SU-DHL-6 (cell line): Measurements from ENCODE around the gene RBM15.

ENCODE experiments used
- H2AFZ ChIP-seq: fragments of 200-600 bp; sonication (generic); 2 replicates; pipeline ENCODE4 v1.6.1; 2014; ENCODE audit warnings: low read depth, mild to moderate bottlenecking, moderate library complexity, mixed read lengths, antibody characterized with exemption, low read length; ENCODE audit not compliant: severe bottlenecking
- H3F3A ChIP-seq: fragments of 200-600 bp; shearing (Covaris generic); 2 replicates; pipeline ENCODE4 v1.6.0; 2016; ENCODE audit warnings: antibody characterized with exemption, mild to moderate bottlenecking; ENCODE audit not compliant: insufficient read depth
- H3K27ac ChIP-seq: fragments of 200-600 bp; sonication (generic); 2 replicates; pipeline ENCODE4 v1.5.1; 2016; ENCODE audit warnings: low read depth, mild to moderate bottlenecking, low read length, moderate library complexity, mixed read lengths
- H3K27me3 ChIP-seq: fragments of 200-600 bp; sonication (generic), shearing (Covaris generic); 2 replicates; pipeline ENCODE4 v1.6.0; 2014; ENCODE audit warnings: mild to moderate bottlenecking, low read length
- H3K36me3 ChIP-seq: fragments of 200-600 bp; sonication (generic); 2 replicates; pipeline ENCODE4 v1.6.1; 2014; ENCODE audit warnings: mild to moderate bottlenecking, low read length, mixed read lengths
- H3K4me2 ChIP-seq: fragments of 300-600, 200-600 bp; shearing (Covaris generic), sonication (generic); 2 replicates; pipeline ENCODE4 v1.6.0; 2014; ENCODE audit warnings: low read length, low read depth, mild to moderate bottlenecking; ENCODE audit not compliant: poor library complexity, severe bottlenecking
- H3K4me3 ChIP-seq: fragments of 200-600 bp; sonication (generic); 2 replicates; pipeline ENCODE4 v1.5.1; 2014; ENCODE audit warnings: antibody characterized with exemption, low read length, mild to moderate bottlenecking, mixed read lengths; ENCODE audit not compliant: insufficient read depth, poor library complexity, severe bottlenecking
- H3K79me2 ChIP-seq: fragments of 200-600 bp; sonication (generic); 2 replicates; pipeline ENCODE4 v1.6.1; 2014; ENCODE audit warnings: mild to moderate bottlenecking, low read length, moderate library complexity; ENCODE audit not compliant: insufficient read depth
- H3K9ac ChIP-seq: fragments of 200-600 bp; sonication (generic); 2 replicates; pipeline ENCODE4 v1.7.0; 2014; ENCODE audit warnings: mild to moderate bottlenecking, low read length
- H3K9me2 ChIP-seq: fragments of 200-600 bp; sonication (generic); replicated peaks from 2 replicates; pipeline ENCODE4 v1.6.1; 2014; ENCODE audit warnings: low read length; ENCODE audit not compliant: insufficient read depth
- H3K9me3 ChIP-seq: fragments of 200-600 bp; sonication (generic); 2 replicates; pipeline ENCODE4 v1.6.1; 2014; ENCODE audit warnings: low read length, mixed read lengths; ENCODE audit not compliant: insufficient read depth
- H4K20me1 ChIP-seq: fragments of 200-600 bp; sonication (generic); 2 replicates; pipeline ENCODE4 v1.6.1; 2014; ENCODE audit warnings: low read depth, mild to moderate bottlenecking, antibody characterized with exemption, low read length, moderate library complexity, mixed read lengths
- CTCF ChIP-seq: fragments of 200-600 bp; sonication (generic); IDR thresholded peaks from one replicate; pipeline ENCODE4 v1.5.1; 2017; ENCODE audit warnings: antibody characterized with exemption, mild to moderate bottlenecking, low read length, moderate library complexity; ENCODE audit not compliant: insufficient read depth, poor library complexity, severe bottlenecking
- EZH2phosphoT487 ChIP-seq: fragments of 200-600 bp; sonication (generic), shearing (Covaris generic); conservative IDR thresholded peaks from 2 replicates; pipeline ENCODE4 v1.6.1; 2018; ENCODE audit warnings: mild to moderate bottlenecking, antibody characterized with exemption, low read length, moderate library complexity, mixed read lengths

RBM15 gene

DNA sequence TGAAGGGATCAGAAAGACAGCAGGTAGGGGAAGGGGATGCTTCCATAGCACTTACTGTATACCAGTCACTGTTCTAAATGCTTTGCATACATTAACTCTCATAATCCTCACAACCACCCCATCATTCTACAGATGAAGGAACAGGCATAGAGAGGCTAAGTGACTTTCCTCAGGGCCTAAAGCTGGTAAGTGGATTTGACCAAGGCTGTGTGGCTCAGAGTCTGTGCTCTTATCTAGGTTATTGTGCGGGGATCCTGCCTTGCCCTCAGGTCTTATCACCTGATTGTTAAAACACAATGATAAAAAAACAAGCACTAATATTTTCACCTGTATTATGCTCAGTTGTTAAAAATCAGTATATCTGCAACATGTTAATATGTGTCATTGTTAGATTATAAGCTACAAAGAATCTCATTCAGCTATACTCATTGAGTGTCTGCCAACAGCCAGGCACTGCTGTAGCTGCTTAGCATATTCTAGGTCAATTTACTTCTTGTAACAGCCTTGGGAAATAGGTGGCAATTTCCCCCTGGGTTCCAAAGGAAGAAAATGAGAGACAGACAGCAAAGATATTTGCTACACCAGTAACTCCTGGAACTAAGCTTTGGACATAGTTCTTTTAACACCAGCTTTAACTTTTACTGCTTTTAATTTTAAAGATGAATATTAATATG is 38.6 kb upstream of the RBM15 start:
- Histone ChIP-seq H3K9ac (no peak overlapping the region), H3K27ac (no peak overlapping the region), H3K4me2 (no peak overlapping the region), H3F3A (no peaks in the 10 kb centered on the region), H2AFZ (no peak overlapping the region), H3K4me3 (no peak overlapping the region), H3K27me3 (no peaks in the 10 kb centered on the region), H3K9me2 (no peaks in the 10 kb centered on the region), H3K36me3 (no peaks in the 10 kb centered on the region), H3K79me2 (no peaks in the 10 kb centered on the region), H3K9me3 (no peaks in the 10 kb centered on the region), H4K20me1 (no peaks in the 10 kb centered on the region)
- TF ChIP-seq CTCF, result no peak
- TF ChIP-seq EZH2phosphoT487, result no peak

- Histone ChIP-seq H3K79me2 (no peaks in the 10 kb centered on the region), H3F3A (no peaks in the 10 kb centered on the region), H3K4me3 (no peak overlapping the region), H3K9ac (no peak overlapping the region), H3K9me2 (no peaks in the 10 kb centered on the region), H4K20me1 (no peaks in the 10 kb centered on the region), H3K27me3 (no peaks in the 10 kb centered on the region), H3K4me2 (no peak overlapping the region), H3K36me3 (no peaks in the 10 kb centered on the region), H3K27ac (no peak overlapping the region), H3K9me3 (no peaks in the 10 kb centered on the region), H2AFZ (no peak overlapping the region)
- TF ChIP-seq EZH2phosphoT487 (no peak), CTCF (no peak)
These were observed 36.3 kb upstream of the RBM15 start for GRCh38 chr1:110302836-110303235.

DNA sequence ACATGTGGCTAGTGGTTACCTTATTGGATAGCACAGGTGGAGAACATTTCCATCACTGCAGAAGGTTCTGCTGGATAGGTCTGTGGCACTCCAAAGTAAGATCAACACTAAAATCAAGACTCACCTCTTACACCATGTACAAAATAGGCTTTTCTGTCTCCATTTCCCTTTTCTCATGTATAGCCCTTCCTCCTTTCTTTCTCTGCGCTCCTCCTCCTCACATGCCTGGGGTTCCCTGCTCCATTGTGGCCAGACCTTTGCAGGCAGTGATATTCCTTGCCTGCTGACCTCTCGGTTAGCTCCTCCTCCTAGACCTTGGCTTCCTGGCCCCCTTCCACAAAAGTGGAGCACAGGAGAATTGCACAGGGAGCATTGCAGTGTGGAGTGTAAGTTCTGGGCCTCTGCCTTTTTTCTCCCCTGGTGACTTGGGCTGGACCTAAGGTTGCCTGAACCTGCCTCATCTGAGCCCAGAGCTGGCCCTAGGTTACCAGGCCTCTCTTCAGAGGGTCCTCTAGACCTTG is 33.2 kb upstream of the RBM15 start:
- Histone ChIP-seq H3K4me2 (no peak overlapping the region), H3K79me2 (no peaks in the 10 kb centered on the region), H3K36me3 (no peaks in the 10 kb centered on the region), H3K9ac (no peak overlapping the region), H3K9me3 (no peaks in the 10 kb centered on the region), H2AFZ (no peak overlapping the region), H3K9me2 (no peaks in the 10 kb centered on the region), H3K27ac (no peak overlapping the region), H3K27me3 (no peaks in the 10 kb centered on the region), H3K4me3 (no peak overlapping the region), H4K20me1 (no peaks in the 10 kb centered on the region), H3F3A (no peaks in the 10 kb centered on the region)
- no peak for TF ChIP-seq EZH2phosphoT487
- TF ChIP-seq CTCF, result no peak
